NCI-H460 (cell line): Measurements from ENCODE around the gene MAN1C1. TPM values are rescaled to one million over a fixed set of nuclear protein-coding genes. Genes with fewer than 3 reads are reported as not detected.

Source experiments
- DNase-seq: peaks from one replicate; pipeline ENCODE4 v3.0.0-alpha.2; 2016; ENCODE audit warnings: low read depth; ENCODE audit errors: extremely low read depth
- polyA plus RNA-seq: library from polyadenylated mRNA; depleted of rRNA; stranded (reverse); fragments of >200 nt; gene quantifications from 2 replicates; pipeline ENCODE4 v1.2.3, GENCODE V29; 2014; cell fraction: nucleus; rRNA removed
- total RNA-seq: library from RNA; depleted of rRNA; stranded (reverse); fragments of >200 nt; shearing (Covaris generic); gene quantifications from 2 replicates; pipeline ENCODE4 v1.2.3, GENCODE V29; 2014; rRNA removed

MAN1C1 gene
- 0.10 TPM in 1 of 2 replicates, not detected in the other for total RNA-seq
- 0.35 TPM in 1 of 2 replicates, not detected in the other for polyA plus RNA-seq

GRCh38 chr1:25616095-25616986 lies at the start of gene MAN1C1:
Gene MAN1C1 (plus strand): TSS chr1:25616791. CDS start chr1:25617798, 1,007 bp downstream.
- peak; percentile 63 for DNase-seq

- DNase-seq: no peak
These were observed 48.9 kb upstream of the MAN1C1 start for GRCh38 chr1:25567710-25568089.

- DNase-seq: no peak
These were observed 48.3 kb upstream of the MAN1C1 start for GRCh38 chr1:25568090-25568833.

- DNase-seq: no peak
These were observed 47.6 kb upstream of the MAN1C1 start for GRCh38 chr1:25568834-25569596.

GRCh38 chr1:25569597-25570396 lies 46.8 kb upstream of the MAN1C1 start:
- no peak for DNase-seq

GRCh38 chr1:25570798-25571521 lies 45.6 kb upstream of the MAN1C1 start:
- DNase-seq: no peak

GRCh38 chr1:25571522-25571970 lies 45.0 kb upstream of the MAN1C1 start:
- no peak for DNase-seq

- no peak for DNase-seq
These were observed 44.5 kb upstream of the MAN1C1 start for GRCh38 chr1:25572107-25572506.

- peak; percentile 33 for DNase-seq
These were observed 43.6 kb upstream of the MAN1C1 start for GRCh38 chr1:25572708-25573590.

- DNase-seq: no peak
These were observed 43.0 kb upstream of the MAN1C1 start for GRCh38 chr1:25573591-25573930.

GRCh38 chr1:25573961-25574360 lies 42.6 kb upstream of the MAN1C1 start:
- DNase-seq: no peak

- no peak for DNase-seq
These were observed 41.4 kb upstream of the MAN1C1 start for GRCh38 chr1:25575191-25575590.

GRCh38 chr1:25576459-25577133 lies 40.0 kb upstream of the MAN1C1 start:
- no peak for DNase-seq

- DNase-seq: no peak
These were observed 39.3 kb upstream of the MAN1C1 start for GRCh38 chr1:25577134-25577920.

- DNase-seq: no peak
These were observed 37.0 kb upstream of the MAN1C1 start for GRCh38 chr1:25579292-25580252.

GRCh38 chr1:25580927-25581326 lies 35.7 kb upstream of the MAN1C1 start:
- DNase-seq: no peak
